EL (cell line): Measurements from ENCODE around the gene CCL17.
"Not testable (repeated sequence)": the region's sequence is repeated elsewhere in the genome, so short reads cannot be mapped to it uniquely, and the experiment has no call there.

Source experiments
- DNase-seq: peaks from one replicate; pipeline ENCODE4 v3.0.0-alpha.2; 2016

The CCL17 gene

GRCh38 chr16:57435838-57436237 is 31.3 kb downstream of the CCL17 start:
- DNase-seq, result no peak

DNA sequence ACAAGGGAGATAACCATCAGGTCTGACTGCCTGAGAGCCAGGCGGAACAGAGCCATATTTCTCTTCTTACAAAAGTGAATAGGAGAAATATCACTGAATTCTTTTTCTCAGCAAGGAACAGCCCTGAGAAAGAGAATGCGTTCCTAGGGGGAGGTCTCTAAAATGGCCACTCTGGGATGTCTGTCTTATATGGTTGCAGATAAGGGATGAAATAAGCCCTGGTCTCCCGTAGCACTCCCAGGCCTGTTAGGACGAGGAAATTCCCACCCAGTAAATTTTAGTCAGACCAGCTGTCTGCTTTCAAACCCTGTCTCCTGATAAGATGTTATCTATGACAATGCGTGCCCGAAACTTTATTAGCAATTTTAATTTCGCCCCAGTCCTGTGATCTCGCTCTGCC is 35.4 kb downstream of the CCL17 start:
- not testable (repeated sequence) for DNase-seq

DNA sequence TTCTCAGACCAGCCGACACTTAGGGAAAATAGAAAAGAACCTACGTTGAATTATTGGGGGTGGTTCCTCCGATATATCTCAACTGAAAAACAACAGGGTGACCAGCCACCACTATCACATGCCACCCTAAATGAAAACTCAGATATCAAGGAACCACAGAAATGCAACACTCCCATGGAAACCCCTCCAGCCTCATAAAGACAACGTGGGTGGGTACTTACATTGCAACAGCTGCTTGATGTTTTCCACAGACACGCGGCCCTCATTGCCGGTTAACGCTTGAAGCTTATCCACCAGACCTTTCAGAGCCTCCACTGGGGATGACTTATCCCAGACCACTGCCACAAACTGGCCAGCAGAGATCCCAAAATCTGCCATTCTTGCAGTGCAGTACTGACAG is 36.0 kb downstream of the CCL17 start:
- DNase-seq, result not testable (repeated sequence)

GRCh38 chr16:57444711-57445110 is 40.1 kb downstream of the CCL17 start:
- no peak for DNase-seq

DNA sequence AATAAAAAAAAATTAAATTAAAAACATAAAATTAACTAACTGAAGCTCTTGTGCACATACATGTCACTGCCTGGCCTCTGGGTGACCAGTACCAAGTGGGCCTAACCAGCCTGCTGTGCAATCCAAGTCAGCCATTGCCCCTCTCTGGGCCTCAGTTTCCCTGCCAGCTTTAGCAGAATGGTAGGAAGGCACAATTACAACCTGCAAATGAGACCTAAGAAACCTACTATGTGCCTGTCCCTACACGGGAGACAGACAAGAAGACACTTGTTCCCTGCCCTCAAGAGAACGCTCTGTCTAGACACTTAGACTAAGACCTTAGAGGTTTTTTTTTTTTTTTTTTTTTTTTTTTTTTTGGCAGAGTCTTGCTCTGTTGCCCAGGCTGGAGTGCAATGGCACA is 40.9 kb downstream of the CCL17 start:
- no peak for DNase-seq

GRCh38 chr16:57446531-57447185 is 42.1 kb downstream of the CCL17 start:
- peak; percentile 37 for DNase-seq

- DNase-seq, result peak; percentile 92
These were observed 42.8 kb downstream of the CCL17 start, which contains the start of the genes CIAPIN1 and COQ9 for GRCh38 chr16:57447186-57447962. CIAPIN1 (minus strand) TSS chr16:57447385; CDS start chr16:57440928, 6,457 bp downstream. COQ9 (plus strand) TSS chr16:57447479; CDS start chr16:57447506, 27 bp downstream.

DNA sequence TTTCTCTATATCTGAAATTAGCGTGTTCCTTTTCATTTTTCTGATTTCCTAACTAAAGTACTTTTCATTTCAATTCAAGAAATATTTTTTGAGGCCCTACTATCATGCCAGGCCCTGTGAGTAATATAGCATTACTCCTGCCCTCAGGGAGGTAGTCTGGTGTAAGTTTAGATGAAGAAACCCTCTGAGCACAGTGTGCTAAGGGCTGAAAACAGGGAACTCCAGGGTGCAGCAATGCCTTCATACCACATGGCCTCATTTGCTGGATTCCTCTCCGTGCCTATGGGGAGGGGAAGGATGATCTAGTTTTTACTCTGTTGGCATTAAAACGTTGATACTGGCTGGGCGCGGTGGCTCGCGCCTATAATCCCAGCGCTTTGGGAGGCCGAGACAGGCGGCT is 47.5 kb downstream of the CCL17 start:
- DNase-seq, result no peak

- DNase-seq, result peak; percentile 80
These were observed 57.8 kb downstream of the CCL17 start, which contains the start of gene POLR2C for GRCh38 chr16:57462209-57462977. POLR2C (plus strand) TSS chr16:57462679; CDS start chr16:57462725, 46 bp downstream.

GRCh38 chr16:57462978-57463362 is 58.4 kb downstream of the CCL17 start:
- no peak for DNase-seq

DNA sequence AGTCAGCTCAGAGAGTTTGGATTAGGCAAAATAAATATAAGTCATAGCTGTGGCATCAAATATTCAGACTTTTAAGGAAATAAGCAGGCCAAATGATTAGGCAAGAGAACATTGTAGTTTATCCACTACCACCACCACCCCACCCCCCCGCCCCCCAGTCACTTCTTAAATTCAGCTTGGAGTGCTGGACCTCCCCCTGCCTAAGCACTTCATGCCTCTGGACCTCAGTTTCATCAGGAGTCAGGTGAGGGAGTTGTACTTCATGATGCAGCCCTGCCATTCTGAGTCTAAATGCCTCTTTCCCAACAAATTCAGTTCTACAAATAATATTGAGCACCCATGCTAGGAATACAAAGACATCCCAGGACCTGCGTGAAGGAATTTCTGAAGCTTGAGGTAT is 60.0 kb downstream of the CCL17 start:
- no peak for DNase-seq
